Measurements from ENCODE around the gene PCBP2. TPM values are rescaled to one million over a fixed set of nuclear protein-coding genes. Genes with fewer than 3 reads are reported as not detected.
"Not testable (repeated sequence)": the region's sequence is repeated elsewhere in the genome, so short reads cannot be mapped to it uniquely, and the experiment has no call there.

The PCBP2 gene
- total and polyA plus RNA-seq, 2 experiments from 2014 or later = 132 to 389 TPM

- no peaks in the 10 kb centered on the region for H3K9me2 ChIP-seq (replicated peaks; ENCODE audit: insufficient read depth)
- H3K4me3 ChIP-seq = no peak overlapping the region
- no peaks in the 10 kb centered on the region for H4K20me1 ChIP-seq (ENCODE audit: insufficient read depth, poor library complexity, severe bottlenecking)
- TF ChIP-seq EZH2 (IDR thresholded peaks at IDR 0.05; ENCODE audit: borderline replicate concordance) (no peak), EZH2phosphoT487 (IDR thresholded peaks at IDR 0.05; ENCODE audit: low read depth, severe bottlenecking, unreplicated experiment) (no peak), CTCF (IDR thresholded peaks at IDR 0.05; ENCODE audit: poor library complexity) (no peak)
- no peaks in the 10 kb centered on the region for H3K79me2 ChIP-seq
- H3K27me3 ChIP-seq = no peaks in the 10 kb centered on the region
- H2AFZ ChIP-seq = no peak overlapping the region
- H3K4me1 ChIP-seq (ENCODE audit: insufficient read depth) = peaks cover 30% of the 10 kb centered on the region
- WGBS (ENCODE audit: low lambda C conversion rate, missing lambda C conversion rate) = 91% methylated on average over 3 of the region's 3 CpGs
- no peak overlapping the region for H3K4me2 ChIP-seq
- H3K27ac ChIP-seq = no peak overlapping the region
- DNase-seq (ENCODE audit: low spot score) = no peak
- H3K9me3 ChIP-seq (ENCODE audit: low read depth) = no peaks in the 10 kb centered on the region
- no peaks in the 10 kb centered on the region for H3K36me3 ChIP-seq (replicated peaks; ENCODE audit: insufficient read depth, low read depth)
Observed at GRCh38 chr12:53418221-53418620, 33.7 kb upstream of the PCBP2 start.

GRCh38 chr12:53419756-53420155, 32.1 kb upstream of the PCBP2 start:
- Histone ChIP-seq H3K36me3 (replicated peaks; ENCODE audit: insufficient read depth, low read depth) (no peaks in the 10 kb centered on the region), H3K27ac (peak overlapping the region; percentile 87), H3K4me1 (ENCODE audit: insufficient read depth) (peaks cover 33% of the 10 kb centered on the region), H3K79me2 (no peaks in the 10 kb centered on the region), H3K9me3 (ENCODE audit: low read depth) (no peaks in the 10 kb centered on the region), H4K20me1 (ENCODE audit: insufficient read depth, poor library complexity, severe bottlenecking) (no peaks in the 10 kb centered on the region), H3K27me3 (no peaks in the 10 kb centered on the region), H3K4me2 (no peak overlapping the region), H3K4me3 (no peak overlapping the region), H2AFZ (no peak overlapping the region), H3K9me2 (replicated peaks; ENCODE audit: insufficient read depth) (no peaks in the 10 kb centered on the region)
- DNase-seq (ENCODE audit: low spot score) = no peak
- TF ChIP-seq CTCF (IDR thresholded peaks at IDR 0.05; ENCODE audit: poor library complexity) = no peak
- no peak for TF ChIP-seq EZH2phosphoT487 (IDR thresholded peaks at IDR 0.05; ENCODE audit: low read depth, severe bottlenecking, unreplicated experiment)
- no peak for TF ChIP-seq EZH2 (IDR thresholded peaks at IDR 0.05; ENCODE audit: borderline replicate concordance)
- WGBS (ENCODE audit: low lambda C conversion rate, missing lambda C conversion rate) = 50% methylated on average over 2 of the region's 2 CpGs

- peaks cover 38% of the 10 kb centered on the region for H3K4me1 ChIP-seq (ENCODE audit: insufficient read depth)
- H3K9me2 ChIP-seq (replicated peaks; ENCODE audit: insufficient read depth); H4K20me1 ChIP-seq (ENCODE audit: insufficient read depth, poor library complexity, severe bottlenecking); DNase-seq (ENCODE audit: low spot score); H3K9me3 ChIP-seq (ENCODE audit: low read depth); H3K4me3 ChIP-seq; H3K79me2 ChIP-seq; H3K4me2 ChIP-seq; H3K36me3 ChIP-seq (replicated peaks; ENCODE audit: insufficient read depth, low read depth); H3K27me3 ChIP-seq; H3K27ac ChIP-seq; H2AFZ ChIP-seq: not testable (repeated sequence)
- 89% methylated on average over 7 of the region's 12 CpGs for WGBS (ENCODE audit: low lambda C conversion rate, missing lambda C conversion rate)
Observed at GRCh38 chr12:53422247-53422646, 29.7 kb upstream of the PCBP2 start.

- Histone ChIP-seq H3K79me2 (peaks cover 7% of the 10 kb centered on the region), H3K4me2 (peak within 1 kb of the TSS; percentile 71), H3K36me3 (replicated peaks; ENCODE audit: insufficient read depth, low read depth) (no peaks in the 10 kb centered on the region), H3K9me2 (replicated peaks; ENCODE audit: insufficient read depth) (no peaks in the 10 kb centered on the region), H3K4me3 (no peak within 1 kb of the TSS), H3K27ac (peak within 1 kb of the TSS; percentile 71), H3K27me3 (no peaks in the 10 kb centered on the region), H3K9me3 (ENCODE audit: low read depth) (no peaks in the 10 kb centered on the region), H4K20me1 (ENCODE audit: insufficient read depth, poor library complexity, severe bottlenecking) (no peaks in the 10 kb centered on the region), H2AFZ (no peak within 1 kb of the TSS), H3K4me1 (ENCODE audit: insufficient read depth) (peaks cover 43% of the 10 kb centered on the region)
- TF ChIP-seq EZH2phosphoT487 (IDR thresholded peaks at IDR 0.05; ENCODE audit: low read depth, severe bottlenecking, unreplicated experiment) (no peak), EZH2 (IDR thresholded peaks at IDR 0.05; ENCODE audit: borderline replicate concordance) (no peak), CTCF (IDR thresholded peaks at IDR 0.05; ENCODE audit: poor library complexity) (no peak)
- DNase-seq (ENCODE audit: low spot score) = no peak
- WGBS (ENCODE audit: low lambda C conversion rate, missing lambda C conversion rate) = 90% methylated on average over 1 of the region's 1 CpG
Observed at GRCh38 chr12:53423597-53423996, 28.3 kb upstream of the PCBP2 start, which contains the start of gene AMHR2. TSS of gene AMHR2 (plus strand) at chr12:53423855. CDS start at chr12:53423935, 80 bp downstream.

All from hepatocyte (in vitro differentiated cells).